Measurements from ENCODE around the gene TSFM. TPM values are rescaled to one million over a fixed set of nuclear protein-coding genes. Genes with fewer than 3 reads are reported as not detected.

TSFM gene
- total RNA-seq, 1 experiment from 2014 or later, result 58.5 TPM

DNA sequence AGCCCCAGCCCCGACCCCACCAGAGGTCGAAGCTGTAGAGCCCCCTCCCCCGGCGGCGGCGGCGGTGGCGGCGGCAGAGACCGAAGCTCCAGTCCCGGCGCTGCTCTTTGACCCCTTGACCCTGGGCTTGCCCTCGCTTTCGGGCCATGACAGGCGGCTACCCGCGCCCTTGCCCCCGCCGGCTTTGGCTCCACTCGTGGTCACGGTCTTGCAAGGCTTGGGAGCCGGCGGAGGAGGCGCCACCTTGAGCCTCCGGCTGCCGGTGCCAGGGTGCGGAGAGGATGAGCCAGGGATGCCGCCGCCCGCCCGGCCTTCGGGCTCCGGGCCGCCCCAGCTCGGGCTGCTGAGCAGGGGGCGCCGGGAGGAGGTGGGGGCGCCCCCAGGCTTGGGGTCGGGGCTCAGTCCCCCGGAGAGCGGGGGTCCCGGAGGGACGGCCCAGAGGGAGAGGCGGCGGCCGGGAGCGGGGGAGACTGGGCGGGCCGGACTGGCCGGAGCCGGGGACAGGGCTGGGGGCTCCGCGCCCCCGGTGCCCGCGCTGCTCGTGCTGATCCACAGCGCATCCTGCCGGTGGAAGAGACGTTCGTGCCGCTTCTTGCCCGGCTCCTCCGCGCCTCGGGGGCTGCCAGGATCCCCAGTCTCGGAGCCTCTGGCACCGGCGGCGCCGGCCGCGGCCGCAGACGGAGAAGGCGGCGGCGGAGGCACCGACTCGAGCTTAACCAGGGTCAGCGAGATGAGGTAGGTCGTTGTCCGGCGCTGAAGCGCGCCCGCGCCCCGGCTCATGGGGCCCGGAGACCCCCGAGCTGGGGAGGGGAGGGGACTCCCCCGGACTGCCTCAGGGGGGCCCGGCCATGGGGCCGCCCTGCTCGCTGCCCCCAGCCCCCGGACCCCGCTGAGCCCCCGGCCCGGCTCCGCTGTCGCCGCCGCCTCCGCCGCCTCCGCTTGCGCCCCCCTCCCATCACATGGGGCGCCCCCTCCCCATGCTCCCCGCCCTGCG is 44.8 kb upstream of the TSFM start:
- Histone ChIP-seq H3K36me3 (ENCODE audit: insufficient read depth, low read length, poor library complexity, severe bottlenecking) (no peaks in the 10 kb centered on the region), H3K27me3 (replicated peaks; ENCODE audit: insufficient read depth, low read depth, low read length, poor library complexity) (peaks cover 18% of the 10 kb centered on the region), H3K9me3 (ENCODE audit: low read depth, low read length, poor library complexity, severe bottlenecking) (no peaks in the 10 kb centered on the region), H3K4me3 (ENCODE audit: low read depth, low read length, poor library complexity, severe bottlenecking) (peak overlapping the region; percentile 62), H3K27ac (ENCODE audit: low read depth, low read length, poor library complexity, severe bottlenecking) (no peak overlapping the region), H3K4me1 (ENCODE audit: insufficient read depth, low read length, poor library complexity, severe bottlenecking) (peaks cover 31% of the 10 kb centered on the region)
- TF ChIP-seq, protein P1, sequence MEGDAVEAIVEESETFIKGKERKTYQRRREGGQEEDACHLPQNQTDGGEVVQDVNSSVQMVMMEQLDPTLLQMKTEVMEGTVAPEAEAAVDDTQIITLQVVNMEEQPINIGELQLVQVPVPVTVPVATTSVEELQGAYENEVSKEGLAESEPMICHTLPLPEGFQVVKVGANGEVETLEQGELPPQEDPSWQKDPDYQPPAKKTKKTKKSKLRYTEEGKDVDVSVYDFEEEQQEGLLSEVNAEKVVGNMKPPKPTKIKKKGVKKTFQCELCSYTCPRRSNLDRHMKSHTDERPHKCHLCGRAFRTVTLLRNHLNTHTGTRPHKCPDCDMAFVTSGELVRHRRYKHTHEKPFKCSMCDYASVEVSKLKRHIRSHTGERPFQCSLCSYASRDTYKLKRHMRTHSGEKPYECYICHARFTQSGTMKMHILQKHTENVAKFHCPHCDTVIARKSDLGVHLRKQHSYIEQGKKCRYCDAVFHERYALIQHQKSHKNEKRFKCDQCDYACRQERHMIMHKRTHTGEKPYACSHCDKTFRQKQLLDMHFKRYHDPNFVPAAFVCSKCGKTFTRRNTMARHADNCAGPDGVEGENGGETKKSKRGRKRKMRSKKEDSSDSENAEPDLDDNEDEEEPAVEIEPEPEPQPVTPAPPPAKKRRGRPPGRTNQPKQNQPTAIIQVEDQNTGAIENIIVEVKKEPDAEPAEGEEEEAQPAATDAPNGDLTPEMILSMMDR (conservative IDR thresholded peaks at IDR 0.05; ENCODE audit: low read depth, low read length), result peak; percentile 56
- TF ChIP-seq EZH2 (IDR thresholded peaks at IDR 0.05; ENCODE audit: borderline replicate concordance, low read depth, low read length, poor library complexity, severe bottlenecking), result no peak
- BruUV-seq (replicated peaks), result no TSS peak
- CTCF ChIA-PET, result interaction anchor here (1.1 to 2.3 kb wide), 2 partner anchors 11 to 154 kb away, joined by 5 to 17 read pairs; no protein-coding TSS in a partner anchor
- intact Hi-C loops (cut with micrococcal nuclease; ENCODE audit: unreplicated experiment), result no loop called here
- POLR2A ChIA-PET (ENCODE audit: low non-redundant PET), result no interaction called here
- peak; percentile 60 for DNase-seq (ENCODE audit: low spot score)

DNA sequence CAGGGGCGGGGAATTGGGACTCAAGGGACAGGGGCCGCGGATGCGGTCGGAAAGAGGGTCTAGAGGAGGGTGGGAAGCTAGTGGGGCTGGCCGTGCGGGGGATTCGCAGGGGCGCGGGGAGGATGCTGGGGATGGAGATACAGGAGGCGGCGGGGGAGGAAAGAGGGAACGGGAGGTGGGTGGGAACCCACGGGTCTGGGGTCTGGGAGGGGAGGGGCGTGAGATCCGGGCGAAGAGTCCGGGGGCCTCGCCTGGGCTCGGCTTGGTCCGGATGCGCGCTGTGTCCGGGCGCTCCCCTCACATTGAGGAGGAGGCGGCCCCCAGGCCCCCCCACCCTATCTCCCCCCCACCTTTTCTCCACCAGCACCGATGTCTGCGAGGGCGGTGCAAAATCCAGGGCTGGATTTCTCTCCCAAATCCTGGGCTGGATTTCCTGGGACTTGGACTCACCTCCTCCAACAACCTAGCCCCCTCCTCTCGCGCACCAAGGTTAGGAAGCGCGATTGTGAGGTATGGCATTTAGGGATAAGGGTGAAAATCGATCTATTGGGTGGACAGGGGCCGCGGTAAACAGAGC is 43.8 kb upstream of the TSFM start, which contains the start of gene AGAP2:
AGAP2 (minus strand) TSS at position 82 of the 577 bp plus-strand sequence. CDS start 496 bp downstream, outside the sequence.
- Histone ChIP-seq H3K9me3 (ENCODE audit: low read depth, low read length, poor library complexity, severe bottlenecking) (no peaks in the 10 kb centered on the region), H3K4me1 (ENCODE audit: insufficient read depth, low read length, poor library complexity, severe bottlenecking) (peaks cover 31% of the 10 kb centered on the region), H3K36me3 (ENCODE audit: insufficient read depth, low read length, poor library complexity, severe bottlenecking) (no peaks in the 10 kb centered on the region), H3K27ac (ENCODE audit: low read depth, low read length, poor library complexity, severe bottlenecking) (no peak within 1 kb of the TSS), H3K4me3 (ENCODE audit: low read depth, low read length, poor library complexity, severe bottlenecking) (peak within 1 kb of the TSS; percentile 62), H3K27me3 (replicated peaks; ENCODE audit: insufficient read depth, low read depth, low read length, poor library complexity) (peaks cover 18% of the 10 kb centered on the region)
- intact Hi-C loops (cut with micrococcal nuclease; ENCODE audit: unreplicated experiment), result no loop called here
- CTCF ChIA-PET, result no interaction called here
- POLR2A ChIA-PET (ENCODE audit: low non-redundant PET), result no interaction called here
- DNase-seq (ENCODE audit: low spot score), result peak; percentile 68
- BruUV-seq (replicated peaks), result no TSS peak
- TF ChIP-seq, protein P1 (conservative IDR thresholded peaks at IDR 0.05; ENCODE audit: low read depth, low read length), result no peak
- no peak for TF ChIP-seq EZH2 (IDR thresholded peaks at IDR 0.05; ENCODE audit: borderline replicate concordance, low read depth, low read length, poor library complexity, severe bottlenecking)

DNA sequence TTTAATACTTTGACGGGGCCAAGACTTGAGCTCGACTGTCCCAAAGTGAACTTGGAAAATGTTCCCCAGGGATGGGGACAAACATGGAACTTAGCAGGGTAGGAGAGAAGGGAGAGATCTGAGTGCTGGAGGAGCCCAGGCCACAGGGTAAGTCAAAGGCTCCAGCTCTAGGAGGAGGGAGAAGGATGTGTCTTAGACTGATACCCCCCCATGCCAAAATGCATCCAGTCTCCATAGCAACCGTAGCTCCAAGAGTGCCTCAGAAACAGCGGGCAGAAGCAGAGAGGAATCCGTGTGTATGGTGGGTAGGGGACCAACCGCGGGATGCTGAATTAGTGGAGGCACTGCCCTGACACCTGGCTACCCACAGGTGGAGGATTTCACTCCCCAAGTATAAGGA is 43.2 kb upstream of the TSFM start:
- BruUV-seq (replicated peaks), result no TSS peak
- H3K4me3 ChIP-seq (ENCODE audit: low read depth, low read length, poor library complexity, severe bottlenecking), result no peak overlapping the region

More for the DNA sequence above, 43.2 kb upstream of the TSFM start:
- Histone ChIP-seq H3K36me3 (ENCODE audit: insufficient read depth, low read length, poor library complexity, severe bottlenecking) (no peaks in the 10 kb centered on the region), H3K9me3 (ENCODE audit: low read depth, low read length, poor library complexity, severe bottlenecking) (no peaks in the 10 kb centered on the region), H3K4me1 (ENCODE audit: insufficient read depth, low read length, poor library complexity, severe bottlenecking) (peaks cover 31% of the 10 kb centered on the region), H3K27ac (ENCODE audit: low read depth, low read length, poor library complexity, severe bottlenecking) (no peak overlapping the region), H3K27me3 (replicated peaks; ENCODE audit: insufficient read depth, low read depth, low read length, poor library complexity) (peaks cover 18% of the 10 kb centered on the region)
- intact Hi-C loops (cut with micrococcal nuclease; ENCODE audit: unreplicated experiment), result no loop called here
- no peak for TF ChIP-seq EZH2 (IDR thresholded peaks at IDR 0.05; ENCODE audit: borderline replicate concordance, low read depth, low read length, poor library complexity, severe bottlenecking)
- TF ChIP-seq, protein P1 (conservative IDR thresholded peaks at IDR 0.05; ENCODE audit: low read depth, low read length), result no peak
- DNase-seq (ENCODE audit: low spot score), result no peak
- ChIA-PET CTCF (no interaction called here), POLR2A (ENCODE audit: low non-redundant PET) (no interaction called here)

Measured in A673 (cell line).